ENCODE results near the gene PYCR2. TPM values are rescaled to one million over a fixed set of nuclear protein-coding genes. Genes with fewer than 3 reads are reported as not detected.

PYCR2 gene

Small RNA genes lying within 50 kb of the gene (small RNA-seq; reads per million reads assigned to genes)
- gene AL117348.1 (ENCODE audit: insufficient read depth), result not detected
- not detected for gene NDUFA3P3 (ENCODE audit: insufficient read depth)
